GM12878 (cell line): ENCODE data around the gene TEF.

Experiments used
- BHLHE40 ChIP-seq, 2 experiments: fragments of 450-650 bp in 1 of 2; IDR thresholded peaks; 2 replicates each; pipeline ENCODE4 v1.6.1; 2011 to 2017; ENCODE audit warnings: low read depth in 2 of 2, borderline replicate concordance in 1 of 2, improper control_type of control experiment in 1 of 2, low read length in 1 of 2, mild to moderate bottlenecking in 1 of 2
- BRCA1 ChIP-seq: IDR thresholded peaks from 2 replicates; pipeline ENCODE4 v1.6.1; 2011; ENCODE audit warnings: low read depth, low read length, improper control_type of control experiment
- CEBPB ChIP-seq, 2 experiments: fragments of 150-350 bp in 1 of 2; IDR thresholded peaks; 2 replicates each; pipeline ENCODE4 v1.6.1; 2012 to 2014; ENCODE audit warnings: low read depth in 2 of 2, low read length in 2 of 2, borderline replicate concordance in 1 of 2, inconsistent platforms in 1 of 2
- JUND ChIP-seq: IDR thresholded peaks from 2 replicates; pipeline ENCODE4 v1.6.1; 2012; ENCODE audit warnings: low read depth, mild to moderate bottlenecking, low read length, improper control_type of control experiment, moderate library complexity
- RAD21 ChIP-seq: IDR thresholded peaks from 2 replicates; pipeline ENCODE4 v1.6.1; 2011; ENCODE audit warnings: mild to moderate bottlenecking, low read depth, low read length, moderate library complexity; ENCODE audit not compliant: insufficient read depth
- SMAD1 ChIP-seq: fragments of 450-650 bp; IDR thresholded peaks from 2 replicates; pipeline ENCODE4 v1.6.1; 2018; ENCODE audit warnings: mild to moderate bottlenecking, low read depth; ENCODE audit not compliant: partially characterized antibody
- SMC3 ChIP-seq: IDR thresholded peaks from 2 replicates; pipeline ENCODE4 v1.6.1; 2011; ENCODE audit warnings: low read length, improper control_type of control experiment, borderline replicate concordance
- TAF1 ChIP-seq: IDR thresholded peaks from 2 replicates; pipeline ENCODE4 v1.6.1; 2011; ENCODE audit warnings: mild to moderate bottlenecking, low read depth, low read length, borderline replicate concordance
- TF ChIP-seq, protein P1 (sequence below), 3 experiments: IDR thresholded peaks in 2 of 3; conservative IDR thresholded peaks in 1 of 3; 2 replicates each; pipeline ENCODE4 v1.5.1; 2011; ENCODE audit warnings: low read depth in 3 of 3, low read length in 3 of 3, mild to moderate bottlenecking in 3 of 3, control low read depth in 2 of 3, moderate library complexity in 2 of 3, inconsistent platforms in 1 of 3, mixed read lengths in 1 of 3; ENCODE audit not compliant: control insufficient read depth in 2 of 3, insufficient read depth in 1 of 3; ENCODE audit errors: extremely low read depth in 1 of 3

DNA sequence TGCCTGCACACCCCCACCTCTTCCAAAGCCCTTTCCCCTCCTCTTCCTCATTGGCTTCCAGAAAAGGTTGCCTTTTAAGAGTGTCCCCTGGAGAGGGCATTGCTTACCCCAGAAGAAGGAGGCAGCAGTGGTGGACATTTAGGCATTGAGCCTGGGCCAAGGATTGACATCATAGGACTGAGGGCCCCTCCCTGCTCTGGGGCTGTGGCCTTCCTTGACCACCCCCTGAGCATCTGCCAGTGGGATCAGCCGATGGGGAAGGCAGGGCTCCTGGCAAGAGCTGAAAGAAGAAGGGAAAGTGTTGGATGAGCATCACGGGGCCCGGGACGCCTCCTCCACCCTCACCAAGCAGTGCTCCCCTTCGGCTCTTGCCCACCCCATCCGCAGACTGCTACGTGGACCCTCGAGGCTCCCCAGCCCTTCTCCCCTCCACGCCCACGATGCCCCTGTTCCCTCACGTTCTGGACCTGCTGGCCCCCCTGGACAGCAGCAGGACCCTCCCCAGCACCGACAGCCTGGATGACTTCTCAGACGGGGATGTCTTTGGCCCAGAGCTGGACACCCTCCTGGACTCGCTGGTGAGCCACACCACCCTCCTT lies 43.0 kb upstream of the TEF start:
- TF ChIP-seq, protein P1, sequence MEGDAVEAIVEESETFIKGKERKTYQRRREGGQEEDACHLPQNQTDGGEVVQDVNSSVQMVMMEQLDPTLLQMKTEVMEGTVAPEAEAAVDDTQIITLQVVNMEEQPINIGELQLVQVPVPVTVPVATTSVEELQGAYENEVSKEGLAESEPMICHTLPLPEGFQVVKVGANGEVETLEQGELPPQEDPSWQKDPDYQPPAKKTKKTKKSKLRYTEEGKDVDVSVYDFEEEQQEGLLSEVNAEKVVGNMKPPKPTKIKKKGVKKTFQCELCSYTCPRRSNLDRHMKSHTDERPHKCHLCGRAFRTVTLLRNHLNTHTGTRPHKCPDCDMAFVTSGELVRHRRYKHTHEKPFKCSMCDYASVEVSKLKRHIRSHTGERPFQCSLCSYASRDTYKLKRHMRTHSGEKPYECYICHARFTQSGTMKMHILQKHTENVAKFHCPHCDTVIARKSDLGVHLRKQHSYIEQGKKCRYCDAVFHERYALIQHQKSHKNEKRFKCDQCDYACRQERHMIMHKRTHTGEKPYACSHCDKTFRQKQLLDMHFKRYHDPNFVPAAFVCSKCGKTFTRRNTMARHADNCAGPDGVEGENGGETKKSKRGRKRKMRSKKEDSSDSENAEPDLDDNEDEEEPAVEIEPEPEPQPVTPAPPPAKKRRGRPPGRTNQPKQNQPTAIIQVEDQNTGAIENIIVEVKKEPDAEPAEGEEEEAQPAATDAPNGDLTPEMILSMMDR (IDR thresholded peaks at IDR 0.05 in 2 of 3, conservative IDR thresholded peaks at IDR 0.05 in 1 of 3; ENCODE audit: control insufficient read depth in 2 of 3, extremely low read depth in 1 of 3, insufficient read depth in 1 of 3, low read depth in 3 of 3, low read length in 3 of 3): no peak
- TF ChIP-seq TAF1 (no peak), BHLHE40 (IDR thresholded peaks at IDR 0.05; ENCODE audit: borderline replicate concordance in 1 of 2, low read depth in 2 of 2, low read length in 1 of 2) (no peak), SMC3 (no peak), SMAD1 (no peak), CEBPB (IDR thresholded peaks at IDR 0.05; ENCODE audit: borderline replicate concordance in 1 of 2, low read depth in 2 of 2, low read length in 2 of 2) (no peak), JUND (no peak), RAD21 (no peak), BRCA1 (no peak)
